HT-29 (cell line): ENCODE measurements around the gene PCBP4. TPM values are rescaled to one million over a fixed set of nuclear protein-coding genes. Genes with fewer than 3 reads are reported as not detected.

Experiments
- DNase-seq: peaks from one replicate; pipeline ENCODE4 v3.0.0-alpha.2; 2015; ENCODE audit warnings: low spot score
- total RNA-seq: library from RNA; depleted of rRNA; stranded (reverse); fragments of >200 nt; shearing (Covaris generic); gene quantifications from 2 replicates; pipeline ENCODE4 v1.2.3, GENCODE V29; 2014

The PCBP4 gene
- total RNA-seq, 1 experiment from 2014 or later, result 19.3 TPM

DNA sequence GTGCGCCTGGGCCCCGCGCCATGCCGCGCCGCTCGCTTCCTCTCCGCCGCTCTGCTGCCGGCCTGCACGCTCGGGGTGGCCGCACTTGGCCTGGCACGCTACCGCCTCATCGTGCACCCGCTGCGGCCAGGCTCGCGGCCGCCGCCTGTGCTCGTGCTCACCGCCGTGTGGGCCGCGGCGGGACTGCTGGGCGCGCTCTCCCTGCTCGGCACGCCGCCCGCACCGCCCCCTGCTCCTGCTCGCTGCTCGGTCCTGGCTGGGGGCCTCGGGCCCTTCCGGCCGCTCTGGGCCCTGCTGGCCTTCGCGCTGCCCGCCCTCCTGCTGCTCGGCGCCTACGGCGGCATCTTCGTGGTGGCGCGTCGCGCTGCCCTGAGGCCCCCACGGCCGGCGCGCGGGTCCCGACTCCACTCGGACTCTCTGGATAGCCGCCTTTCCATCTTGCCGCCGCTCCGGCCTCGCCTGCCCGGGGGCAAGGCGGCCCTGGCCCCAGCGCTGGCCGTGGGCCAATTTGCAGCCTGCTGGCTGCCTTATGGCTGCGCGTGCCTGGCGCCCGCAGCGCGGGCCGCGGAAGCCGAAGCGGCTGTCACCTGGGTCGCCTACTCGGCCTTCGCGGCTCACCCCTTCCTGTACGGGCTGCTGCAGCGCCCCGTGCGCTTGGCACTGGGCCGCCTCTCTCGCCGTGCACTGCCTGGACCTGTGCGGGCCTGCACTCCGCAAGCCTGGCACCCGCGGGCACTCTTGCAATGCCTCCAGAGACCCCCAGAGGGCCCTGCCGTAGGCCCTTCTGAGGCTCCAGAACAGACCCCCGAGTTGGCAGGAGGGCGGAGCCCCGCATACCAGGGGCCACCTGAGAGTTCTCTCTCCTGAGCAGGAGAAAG, 11.1 kb downstream of the PCBP4 start:
- DNase-seq, result peak; percentile 26

DNA sequence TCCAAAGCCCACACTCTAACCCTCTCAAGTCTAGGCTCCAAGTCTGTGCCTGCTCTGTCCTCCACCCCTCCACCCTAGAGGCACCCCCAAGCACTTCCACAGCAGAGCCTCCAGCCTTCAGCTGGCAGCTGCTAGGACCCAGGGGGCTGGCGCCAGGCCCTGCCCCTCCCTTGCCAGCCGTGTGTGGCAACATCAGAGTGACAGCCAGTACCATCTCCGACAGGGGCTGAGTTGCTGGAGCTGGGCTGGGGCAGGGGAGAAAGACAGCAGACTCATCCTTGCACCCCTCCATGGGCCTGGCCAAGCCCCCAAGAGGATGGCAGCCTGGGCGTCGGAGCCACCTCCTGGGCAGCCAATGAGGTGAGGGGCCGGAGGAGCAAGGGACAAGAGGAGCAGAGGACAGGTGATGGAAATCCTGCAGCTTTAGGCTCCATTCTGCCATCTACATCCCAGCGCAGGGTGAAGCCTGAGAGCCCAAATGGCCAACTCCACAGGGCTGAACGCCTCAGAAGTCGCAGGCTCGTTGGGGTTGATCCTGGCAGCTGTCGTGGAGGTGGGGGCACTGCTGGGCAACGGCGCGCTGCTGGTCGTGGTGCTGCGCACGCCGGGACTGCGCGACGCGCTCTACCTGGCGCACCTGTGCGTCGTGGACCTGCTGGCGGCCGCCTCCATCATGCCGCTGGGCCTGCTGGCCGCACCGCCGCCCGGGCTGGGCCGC, 11.9 kb downstream of the PCBP4 start, which contains the start of gene GPR62:
GPR62 (plus strand) TSS at position 207 of the 718 bp plus-strand sequence; CDS start at position 479, 272 bp downstream.
- DNase-seq, result no peak

- DNase-seq, result no peak
These were observed 12.5 kb downstream of the PCBP4 start for GRCh38 chr3:51954713-51955112.

GRCh38 chr3:51954105-51954504, 13.1 kb downstream of the PCBP4 start:
- no peak for DNase-seq

DNA sequence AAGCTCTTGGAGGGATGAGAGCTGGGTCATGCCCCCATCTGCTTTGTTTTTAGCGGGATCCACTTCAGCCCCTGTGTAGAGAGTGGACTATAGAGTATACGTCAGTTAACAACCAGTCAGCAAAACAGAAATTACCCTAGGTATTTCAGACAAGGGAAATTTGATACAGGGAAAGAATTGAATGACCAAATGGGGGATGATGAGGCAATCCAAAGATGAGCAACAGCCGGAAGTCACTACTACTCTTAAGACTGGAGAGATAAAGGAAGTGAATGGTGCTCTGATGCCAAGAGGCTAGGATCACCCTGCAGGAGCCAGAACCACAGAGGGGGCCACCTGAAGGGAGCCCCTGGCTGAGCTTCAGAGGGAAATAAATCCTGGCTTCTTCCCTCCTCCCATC, 13.8 kb downstream of the PCBP4 start:
- no peak for DNase-seq

- no peak for DNase-seq
These were observed 16.4 kb downstream of the PCBP4 start for GRCh38 chr3:51950899-51951298.

- DNase-seq, result no peak
These were observed 18.1 kb downstream of the PCBP4 start for GRCh38 chr3:51949121-51949520.

DNA sequence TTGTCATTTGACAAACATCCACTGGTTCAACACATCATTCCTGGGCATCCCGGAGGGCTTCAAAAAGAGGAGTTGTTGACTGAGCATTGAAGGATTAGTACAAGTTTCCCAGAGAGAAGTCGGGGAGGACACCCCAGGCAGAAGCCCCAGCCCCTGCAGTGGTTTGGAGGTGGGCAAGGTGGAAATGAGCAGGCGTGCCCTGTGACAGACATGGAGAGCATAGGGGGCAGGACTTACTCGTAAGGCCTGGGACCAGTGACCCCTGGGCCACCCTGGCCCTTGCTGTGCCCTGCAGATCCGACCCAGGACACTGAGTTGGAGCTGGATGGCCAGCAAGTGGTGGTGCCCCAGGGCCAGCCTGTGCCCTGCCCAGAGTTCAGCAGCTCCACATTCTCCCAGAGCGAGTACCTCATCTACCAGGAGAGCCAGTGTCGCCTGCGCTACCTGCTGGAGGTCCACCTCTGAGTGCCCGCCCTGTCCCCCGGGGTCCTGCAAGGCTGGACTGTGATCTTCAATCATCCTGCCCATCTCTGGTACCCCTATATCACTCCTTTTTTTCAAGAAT, 19.2 kb downstream of the PCBP4 start:
- no peak for DNase-seq

DNA sequence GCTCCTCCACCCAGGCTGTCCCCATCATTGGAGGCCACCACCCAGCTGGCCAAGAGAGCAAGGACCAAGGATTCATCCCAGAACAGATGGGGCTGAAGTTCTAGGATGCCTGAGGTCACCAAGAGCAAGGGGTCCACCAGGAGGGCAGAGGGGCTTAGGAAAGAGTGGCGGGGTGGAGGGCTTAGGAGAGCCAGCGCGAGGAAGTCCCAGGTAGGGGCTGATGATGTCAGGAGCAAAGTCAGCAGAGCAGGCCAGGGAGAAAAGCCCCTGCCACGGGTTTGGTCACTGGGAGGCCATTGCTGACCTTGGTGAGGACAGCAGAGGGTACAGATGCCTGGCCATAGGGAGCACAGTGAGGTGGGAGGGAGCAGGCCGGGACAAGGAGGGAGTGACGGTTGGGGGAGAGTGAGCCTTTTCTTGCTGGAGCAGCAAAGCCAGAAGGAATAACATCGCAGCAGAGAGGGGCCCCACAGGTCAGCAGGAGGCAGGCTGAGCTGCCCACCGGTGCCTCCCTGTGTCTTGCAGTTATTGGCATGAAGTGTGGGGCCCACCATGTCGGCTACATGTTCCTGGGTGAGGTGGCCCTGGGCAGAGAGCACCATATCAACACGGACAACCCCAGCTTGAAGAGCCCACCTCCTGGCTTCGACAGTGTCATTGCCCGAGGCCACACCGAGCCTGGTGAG, 19.9 kb downstream of the PCBP4 start:
- no peak for DNase-seq

DNA sequence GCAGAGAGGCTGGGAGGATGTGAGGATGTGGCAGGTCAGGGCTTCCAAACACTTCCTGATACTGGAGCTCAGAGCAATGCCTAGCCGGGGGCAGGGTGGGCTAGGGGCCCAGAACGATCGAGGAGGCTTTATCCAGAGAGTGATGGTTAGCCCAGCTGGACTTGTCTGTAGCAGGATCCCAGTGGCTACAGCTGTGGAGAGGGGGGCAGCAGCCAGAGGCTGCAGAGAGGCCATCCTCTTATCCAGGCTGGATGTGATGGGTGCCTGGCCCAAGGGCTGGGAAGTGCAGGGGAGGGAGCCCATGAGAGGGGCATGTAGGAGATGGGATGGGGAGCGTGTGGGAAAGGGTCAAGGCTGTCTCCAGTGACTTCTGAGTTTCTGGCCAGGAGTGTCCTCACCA, 20.5 kb downstream of the PCBP4 start:
- DNase-seq, result no peak

DNA sequence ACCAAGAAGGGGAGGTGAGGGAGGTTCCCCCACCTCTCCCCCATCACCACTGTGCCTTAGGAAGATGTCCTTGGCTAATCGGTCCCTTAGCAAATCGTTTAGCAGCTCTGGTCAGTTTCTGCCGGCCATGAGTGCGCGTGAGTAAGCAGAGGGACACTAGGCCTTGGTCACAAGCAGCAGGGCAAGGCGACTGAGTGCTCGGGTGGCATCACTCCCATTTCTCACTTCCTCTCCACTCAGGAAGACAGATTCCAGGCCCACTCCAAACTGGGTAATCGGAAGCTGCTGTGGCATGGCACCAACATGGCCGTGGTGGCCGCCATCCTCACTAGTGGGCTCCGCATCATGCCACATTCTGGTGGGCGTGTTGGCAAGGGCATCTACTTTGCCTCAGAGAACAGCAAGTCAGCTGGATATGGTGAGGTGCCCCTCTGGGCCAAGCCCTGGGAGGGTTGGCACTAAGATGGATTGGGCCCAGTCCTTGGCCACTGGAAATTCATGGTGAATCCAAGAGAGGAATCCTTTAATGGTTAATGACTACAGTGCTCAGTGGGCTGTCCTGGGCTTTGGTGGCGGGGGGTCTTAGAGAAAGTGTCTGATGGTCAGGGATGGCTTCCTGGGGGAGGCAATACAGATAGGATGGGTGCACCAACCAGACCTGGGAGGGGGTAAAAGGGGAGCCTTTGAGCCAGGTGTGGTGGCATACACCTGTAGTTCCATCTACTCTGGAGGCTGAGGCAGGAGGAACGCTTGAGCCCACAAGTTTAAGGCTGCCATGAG, 21.1 kb downstream of the PCBP4 start:
- no peak for DNase-seq

GRCh38 chr3:51945031-51945840, 22.0 kb downstream of the PCBP4 start:
- DNase-seq, result no peak

DNA sequence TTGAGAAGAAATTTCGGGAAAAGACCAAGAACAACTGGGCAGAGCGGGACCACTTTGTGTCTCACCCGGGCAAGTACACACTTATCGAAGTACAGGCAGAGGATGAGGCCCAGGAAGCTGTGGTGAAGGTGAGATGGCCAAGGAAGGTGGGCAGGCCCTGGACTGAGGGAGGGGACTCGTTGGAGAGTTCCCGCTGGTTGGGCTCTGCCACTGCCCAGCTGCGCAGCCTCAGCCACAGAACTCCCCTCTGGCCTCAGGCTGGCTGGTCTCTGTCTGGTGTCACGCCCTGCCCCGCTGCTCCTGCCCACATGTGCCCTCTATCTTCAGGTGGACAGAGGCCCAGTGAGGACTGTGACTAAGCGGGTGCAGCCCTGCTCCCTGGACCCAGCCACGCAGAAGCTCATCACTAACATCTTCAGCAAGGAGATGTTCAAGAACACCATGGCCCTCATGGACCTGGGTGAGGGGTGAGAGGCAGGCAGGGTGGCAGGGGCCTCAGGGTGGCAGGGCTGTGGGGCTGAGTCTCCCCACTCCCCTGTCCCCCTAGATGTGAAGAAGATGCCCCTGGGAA, 22.7 kb downstream of the PCBP4 start:
- DNase-seq, result no peak

- no peak for DNase-seq
These were observed 23.5 kb downstream of the PCBP4 start for GRCh38 chr3:51943451-51944391.

GRCh38 chr3:51942603-51943450, 24.4 kb downstream of the PCBP4 start:
- DNase-seq, result peak; percentile 41

GRCh38 chr3:51941798-51942602, 25.3 kb downstream of the PCBP4 start, which contains the start of the genes PARP3 and RRP9:
Gene PARP3 (plus strand): TSS chr3:51942363. CDS start chr3:51943356, 993 bp downstream.
Gene RRP9 (minus strand): TSS chr3:51941904. CDS start chr3:51941867, 37 bp downstream.
- peak; percentile 98 for DNase-seq

GRCh38 chr3:51941463-51941797, 25.8 kb downstream of the PCBP4 start:
- no peak for DNase-seq
